IPS-18c (cell line): ENCODE results near the gene AP2A2.

Source experiments
- H3K4me3 ChIP-seq: 2 replicates; pipeline ENCODE4 v1.7.0; 2013; ENCODE audit warnings: low read depth, mild to moderate bottlenecking, low read length, moderate library complexity; ENCODE audit not compliant: insufficient read depth
- H3K9me3 ChIP-seq: one replicate; pipeline ENCODE4 v1.6.1; 2013; ENCODE audit warnings: mild to moderate bottlenecking, low read length, moderate library complexity; ENCODE audit not compliant: control insufficient read depth, insufficient read depth

AP2A2 gene

GRCh38 chr11:976431-977160, 50.9 kb downstream of the AP2A2 start:
- no peak overlapping the region for H3K4me3 ChIP-seq
- H3K9me3 ChIP-seq, result no peaks in the 10 kb centered on the region

- H3K4me3 ChIP-seq, result no peak overlapping the region
- no peaks in the 10 kb centered on the region for H3K9me3 ChIP-seq
Measured at GRCh38 chr11:977830-978720, 52.4 kb downstream of the AP2A2 start.

GRCh38 chr11:978781-979180, 53.1 kb downstream of the AP2A2 start:
- H3K9me3 ChIP-seq, result no peaks in the 10 kb centered on the region

GRCh38 chr11:980438-981357, 55.0 kb downstream of the AP2A2 start:
- Histone ChIP-seq H3K4me3 (no peak overlapping the region), H3K9me3 (no peaks in the 10 kb centered on the region)

More at GRCh38 chr11:978781-979180, 53.1 kb downstream of the AP2A2 start:
- no peak overlapping the region for H3K4me3 ChIP-seq

- no peak overlapping the region for H3K4me3 ChIP-seq
- H3K9me3 ChIP-seq, result no peaks in the 10 kb centered on the region
Measured at GRCh38 chr11:981764-982163, 56.1 kb downstream of the AP2A2 start.

- Histone ChIP-seq H3K4me3 (no peak overlapping the region), H3K9me3 (no peaks in the 10 kb centered on the region)
Measured at GRCh38 chr11:984546-984945, 58.9 kb downstream of the AP2A2 start.

GRCh38 chr11:985406-985805, 59.7 kb downstream of the AP2A2 start:
- no peaks in the 10 kb centered on the region for H3K9me3 ChIP-seq
- no peak overlapping the region for H3K4me3 ChIP-seq

GRCh38 chr11:985848-986247, 60.2 kb downstream of the AP2A2 start:
- Histone ChIP-seq H3K4me3 (no peak overlapping the region), H3K9me3 (no peaks in the 10 kb centered on the region)

- H3K9me3 ChIP-seq, result no peaks in the 10 kb centered on the region
- no peak overlapping the region for H3K4me3 ChIP-seq
Measured at GRCh38 chr11:986270-986951, 60.7 kb downstream of the AP2A2 start.

- Histone ChIP-seq H3K9me3 (no peaks in the 10 kb centered on the region), H3K4me3 (no peak overlapping the region)
Measured at GRCh38 chr11:986952-987305, 61.3 kb downstream of the AP2A2 start.

- H3K9me3 ChIP-seq, result no peaks in the 10 kb centered on the region
- H3K4me3 ChIP-seq, result no peak overlapping the region
Measured at GRCh38 chr11:987671-988070, 62.0 kb downstream of the AP2A2 start.

GRCh38 chr11:990101-990500, 64.4 kb downstream of the AP2A2 start:
- H3K4me3 ChIP-seq, result no peak overlapping the region
- H3K9me3 ChIP-seq, result no peaks in the 10 kb centered on the region

GRCh38 chr11:991034-991433, 65.4 kb downstream of the AP2A2 start:
- H3K4me3 ChIP-seq, result no peak overlapping the region
- H3K9me3 ChIP-seq, result no peaks in the 10 kb centered on the region

GRCh38 chr11:991711-992307, 66.1 kb downstream of the AP2A2 start:
- H3K9me3 ChIP-seq, result no peaks in the 10 kb centered on the region

GRCh38 chr11:992577-992976, 66.9 kb downstream of the AP2A2 start:
- H3K4me3 ChIP-seq, result no peak overlapping the region

More at GRCh38 chr11:991711-992307, 66.1 kb downstream of the AP2A2 start:
- no peak overlapping the region for H3K4me3 ChIP-seq

GRCh38 chr11:993632-994167, 68.0 kb downstream of the AP2A2 start:
- no peak overlapping the region for H3K4me3 ChIP-seq
- H3K9me3 ChIP-seq, result no peaks in the 10 kb centered on the region

More at GRCh38 chr11:992577-992976, 66.9 kb downstream of the AP2A2 start:
- H3K9me3 ChIP-seq, result no peaks in the 10 kb centered on the region
